Keratinocyte (primary cell): Measurements from ENCODE around the gene ELAVL1.

Experiments
- CTCF ChIP-seq, 3 experiments: IDR thresholded peaks in 1 of 3; conservative IDR thresholded peaks in 1 of 3; optimal IDR thresholded peaks in 1 of 3; 2 replicates in 2 of 3; 3 replicates in 1 of 3; pipeline versions ENCODE3 to v1.5.1; 2011; ENCODE audit warnings: low read length in 3 of 3, mild to moderate bottlenecking in 3 of 3, moderate library complexity in 2 of 3, control low read depth in 1 of 3, inconsistent platforms in 1 of 3; ENCODE audit not compliant: insufficient read depth in 2 of 3; ENCODE audit errors: extremely low read depth in 1 of 3
- EZH2 ChIP-seq: IDR thresholded peaks from one replicate; pipeline ENCODE4 v1.6.1; 2012; ENCODE audit warnings: inconsistent platforms, mild to moderate bottlenecking, low read length, moderate library complexity

- TF ChIP-seq CTCF (optimal IDR thresholded peaks at IDR 0.05 in 1 of 3, IDR thresholded peaks at IDR 0.05 in 1 of 3, conservative IDR thresholded peaks at IDR 0.05 in 1 of 3; ENCODE audit: extremely low read depth in 1 of 3, insufficient read depth in 2 of 3, low read length in 3 of 3) (no peak), EZH2 (no peak)
Measured at GRCh38 chr19:8034178-8034525, 28.7 kb upstream of the ELAVL1 start.
